ENCODE measurements around the gene LRP2. TPM values are rescaled to one million over a fixed set of nuclear protein-coding genes. Genes with fewer than 3 reads are reported as not detected.

The LRP2 gene
- total RNA-seq, 1 donor from 2014 or later, result not detected

DNA sequence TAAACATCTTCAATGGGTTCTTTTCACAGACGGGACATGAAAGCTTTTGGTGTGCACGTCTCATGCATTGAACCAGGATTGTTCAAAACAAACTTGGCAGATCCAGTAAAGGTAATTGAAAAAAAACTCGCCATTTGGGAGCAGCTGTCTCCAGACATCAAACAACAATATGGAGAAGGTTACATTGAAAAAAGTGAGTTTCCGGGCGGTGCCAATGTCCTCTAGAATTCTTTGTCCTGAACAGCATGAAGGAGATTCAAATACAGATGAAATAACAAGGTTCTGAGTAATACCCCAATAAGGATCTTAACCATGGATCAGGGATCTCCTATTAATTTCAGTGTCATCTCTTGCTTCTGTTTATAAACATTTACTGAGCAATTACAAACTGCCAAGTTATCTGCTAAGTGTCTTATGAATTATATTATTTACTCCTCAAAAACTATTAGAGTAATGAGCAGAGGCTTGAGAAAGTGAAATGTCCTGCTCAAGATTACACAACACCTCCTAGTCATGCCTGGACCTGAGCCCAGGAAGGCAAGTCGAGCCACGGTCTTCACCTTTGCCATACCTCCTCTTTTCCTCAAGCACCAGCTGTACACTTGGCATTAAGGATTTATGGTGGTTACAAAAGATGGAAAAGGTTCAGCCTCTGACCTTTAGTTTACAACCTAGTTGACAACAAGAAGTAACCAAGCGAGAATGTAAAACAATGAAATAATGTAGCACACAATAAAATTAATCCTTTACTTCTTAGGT, 270.4 kb downstream of the LRP2 start:
- DNase-seq (ENCODE audit: low read depth in 2 of 2), result no peak

GRCh38 chr2:169091256-169091655, 271.1 kb downstream of the LRP2 start:
- no peak for DNase-seq (ENCODE audit: low read depth in 2 of 2)

GRCh38 chr2:169090133-169090820, 272.1 kb downstream of the LRP2 start:
- DNase-seq (ENCODE audit: low read depth in 2 of 2), result no peak

- DNase-seq (ENCODE audit: low read depth in 2 of 2), result no peak
Measured at GRCh38 chr2:169089182-169089581, 273.2 kb downstream of the LRP2 start.

- no peak for DNase-seq (ENCODE audit: low read depth in 2 of 2)
Measured at GRCh38 chr2:169087757-169088379, 274.5 kb downstream of the LRP2 start.

- no peak for DNase-seq (ENCODE audit: low read depth in 2 of 2)
Measured at GRCh38 chr2:169086893-169087467, 275.4 kb downstream of the LRP2 start.

- no peak for DNase-seq (ENCODE audit: low read depth in 2 of 2)
Measured at GRCh38 chr2:169082995-169083394, 279.3 kb downstream of the LRP2 start.

- DNase-seq (ENCODE audit: low read depth in 2 of 2), result no peak
Measured at GRCh38 chr2:169081551-169081950, 280.8 kb downstream of the LRP2 start.

DNA sequence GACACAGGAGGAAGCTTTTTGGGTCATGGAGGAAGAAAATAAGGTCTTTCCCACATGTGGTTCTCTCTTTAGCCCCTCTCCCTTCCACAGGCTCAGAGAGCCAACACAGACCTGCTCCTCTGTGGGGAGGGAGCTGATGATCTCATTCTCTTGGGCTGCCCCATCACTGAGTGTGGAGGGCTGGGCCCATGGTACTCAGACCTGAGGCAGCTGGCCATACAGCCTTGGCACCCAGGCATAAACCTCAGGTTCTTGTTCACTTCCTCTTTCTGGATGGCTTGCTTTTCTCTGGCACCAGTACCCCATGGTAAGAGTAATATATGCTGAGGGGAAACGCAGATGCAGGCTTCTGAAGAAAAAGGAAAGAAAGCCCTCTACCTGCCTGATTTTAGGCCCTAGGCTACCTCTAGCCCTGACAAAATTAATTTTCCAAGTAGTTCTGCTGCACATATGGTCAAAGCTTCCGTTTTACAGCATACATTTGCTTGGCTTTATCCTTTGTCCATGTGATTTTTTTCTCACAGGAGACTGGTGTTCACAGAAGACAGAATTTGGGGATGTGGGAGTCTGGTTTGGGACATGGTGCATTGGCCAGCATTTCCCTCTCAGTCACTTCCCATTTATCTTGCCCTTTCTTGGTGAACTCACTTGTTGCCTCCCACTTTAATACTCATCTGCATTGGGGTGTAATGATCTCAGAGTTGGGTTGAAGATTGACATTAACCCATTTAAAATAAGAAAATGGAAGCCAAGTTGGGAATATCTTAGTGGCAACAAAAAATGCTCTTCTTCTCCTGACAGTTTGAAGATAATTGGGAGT, 281.9 kb downstream of the LRP2 start:
- DNase-seq (ENCODE audit: low read depth in 2 of 2), result no peak

- no peak for DNase-seq (ENCODE audit: low read depth in 2 of 2)
Measured at GRCh38 chr2:169077674-169078240, 284.6 kb downstream of the LRP2 start.

Other genes starting within 250 kb of the LRP2 start
- 1.4 and 1.6 TPM in 2 replicates for gene BBS5, start 117.0 kb upstream of the LRP2 start, total RNA-seq
- under 0.01 and 0.13 TPM in 2 replicates for gene KLHL41, start 147.2 kb upstream of the LRP2 start, total RNA-seq
- gene FASTKD1, start 211.3 kb upstream of the LRP2 start, total RNA-seq, result 13.0 and 14.0 TPM in 2 replicates
- gene PPIG, start 221.8 kb upstream of the LRP2 start, total RNA-seq, result 14.6 and 16.3 TPM in 2 replicates